IMR-90 (cell line): Measurements from ENCODE around the gene AJAP1. TPM values are rescaled to one million over a fixed set of nuclear protein-coding genes. Genes with fewer than 3 reads are reported as not detected.

Experiments used
- ATAC-seq: fragments of 200-7000 bp; cut with Tn5 transposase; 2 replicates; pipeline ENCODE4 v1.9.1; 2020; ENCODE audit warnings: low read depth, mild to moderate bottlenecking, moderate library complexity
- BruUV-seq: library from RNA; stranded (reverse); fragments of 400-500 nt; replicated peaks from 2 replicates; lab custom pipeline; 2021; lab: Mats Ljungman, UMichigan
- CTCF ChIA-PET: fragments of 300-600 bp; formaldehyde crosslinking; extraction: SDS; loops from one replicate; lab custom pipeline; 2021; ENCODE audit warnings: antibody characterized with exemption; lab: Yijun Ruan, JAX
- POLR2A ChIA-PET: fragments of 300-600 bp; sonication (Branson Sonifier 250); formaldehyde crosslinking; loops from one replicate; lab custom pipeline; 2022; ENCODE audit warnings: antibody characterized with exemption; ENCODE audit not compliant: unreplicated experiment; lab: Charles Lee
- DNase-seq: peaks from one replicate; pipeline ENCODE4 v3.0.0; 2013
- H2AFZ ChIP-seq: replicated peaks from 2 replicates; pipeline ENCODE3; 2013; ENCODE audit warnings: low read length, mild to moderate bottlenecking; ENCODE audit not compliant: poor library complexity
- H2AK5ac ChIP-seq: 2 replicates; pipeline ENCODE4 v1.6.1; 2013; ENCODE audit warnings: low read depth, low read length, inconsistent platforms
- H2AK9ac ChIP-seq: replicated peaks from 2 replicates; pipeline ENCODE3; 2013; ENCODE audit warnings: mild to moderate bottlenecking, low read depth, low read length, moderate library complexity; ENCODE audit not compliant: poor library complexity
- H2BK120ac ChIP-seq: 2 replicates; pipeline ENCODE4 v1.6.1; 2013; ENCODE audit warnings: low read depth, low read length, inconsistent platforms
- H2BK15ac ChIP-seq: 3 replicates; pipeline ENCODE4 v1.6.1; 2013; ENCODE audit warnings: low read depth, low read length, inconsistent platforms
- H2BK20ac ChIP-seq: 2 replicates; pipeline ENCODE4 v1.6.1; 2013; ENCODE audit warnings: low read depth, mild to moderate bottlenecking, inconsistent platforms, low read length, moderate library complexity
- H2BK5ac ChIP-seq: 2 replicates; pipeline ENCODE4 v1.6.1; 2013; ENCODE audit warnings: mild to moderate bottlenecking, low read depth, low read length, inconsistent platforms; ENCODE audit not compliant: poor library complexity, severe bottlenecking
- H3K14ac ChIP-seq: replicated peaks from 2 replicates; pipeline ENCODE4 v1.6.1; 2013; ENCODE audit warnings: low read depth, low read length, inconsistent platforms
- H3K18ac ChIP-seq: 2 replicates; pipeline ENCODE4 v1.6.1; 2013; ENCODE audit warnings: low read depth, low read length, control low read depth
- H3K23ac ChIP-seq: 2 replicates; pipeline ENCODE4 v1.6.1; 2013; ENCODE audit warnings: low read depth, low read length, inconsistent platforms
- H3K27ac ChIP-seq: 2 replicates; pipeline ENCODE4 v1.5.1; 2013; ENCODE audit warnings: mild to moderate bottlenecking, control low read depth, low read length; ENCODE audit not compliant: insufficient read depth
- H3K27me3 ChIP-seq: 2 replicates; pipeline ENCODE4 v1.6.1; 2013; ENCODE audit warnings: low read length; ENCODE audit not compliant: control insufficient read depth, insufficient read depth
- H3K36me3 ChIP-seq: 2 replicates; pipeline ENCODE4 v1.6.1; 2013; ENCODE audit warnings: low read length, mixed read lengths; ENCODE audit not compliant: control insufficient read depth, insufficient read depth
- H3K4ac ChIP-seq: 2 replicates; pipeline ENCODE4 v1.6.1; 2013; ENCODE audit warnings: low read depth, low read length, inconsistent platforms
- H3K4me1 ChIP-seq: 2 replicates; pipeline ENCODE4 v1.6.1; 2013; ENCODE audit warnings: low read length, mixed read lengths; ENCODE audit not compliant: control insufficient read depth, insufficient read depth
- H3K4me2 ChIP-seq: 2 replicates; pipeline ENCODE4 v1.6.1; 2013; ENCODE audit warnings: low read depth, mild to moderate bottlenecking, control low read depth, low read length, moderate library complexity
- H3K4me3 ChIP-seq: 2 replicates; pipeline ENCODE4 v1.5.1; 2013; ENCODE audit warnings: low read depth, mild to moderate bottlenecking, control low read depth, low read length, moderate library complexity; ENCODE audit not compliant: insufficient read depth
- H3K56ac ChIP-seq: 2 replicates; pipeline ENCODE4 v1.6.1; 2013; ENCODE audit warnings: low read length, inconsistent platforms; ENCODE audit not compliant: insufficient read depth; ENCODE audit errors: extremely low read depth
- H3K79me1 ChIP-seq, 2 experiments: 2 replicates each; pipeline ENCODE4 v1.6.1; 2013; ENCODE audit warnings: low read length in 2 of 2, inconsistent platforms in 1 of 2, low read depth in 1 of 2
- H3K9ac ChIP-seq: 2 replicates; pipeline ENCODE4 v1.6.1; 2013; ENCODE audit warnings: low read depth, low read length, control low read depth
- H3K9me1 ChIP-seq: 2 replicates; pipeline ENCODE4 v1.6.1; 2013; ENCODE audit warnings: low read length, inconsistent platforms; ENCODE audit not compliant: insufficient read depth
- H3K9me3 ChIP-seq: 2 replicates; pipeline ENCODE4 v1.6.1; 2013; ENCODE audit warnings: low read length; ENCODE audit not compliant: control insufficient read depth, insufficient read depth
- H4K20me1 ChIP-seq: 2 replicates; pipeline ENCODE4 v1.6.1; 2013; ENCODE audit warnings: low read length, inconsistent platforms; ENCODE audit not compliant: insufficient read depth
- H4K5ac ChIP-seq: 2 replicates; pipeline ENCODE4 v1.6.1; 2013; ENCODE audit warnings: mild to moderate bottlenecking, low read depth, low read length, control low read depth
- H4K8ac ChIP-seq, 2 experiments: 2 replicates each; pipeline ENCODE4 v1.6.1; 2013; ENCODE audit warnings: low read depth in 2 of 2, low read length in 2 of 2, control low read depth in 1 of 2, inconsistent platforms in 1 of 2
- H4K91ac ChIP-seq: 2 replicates; pipeline ENCODE4 v1.6.1; 2013; ENCODE audit warnings: low read depth, low read length, inconsistent platforms; ENCODE audit not compliant: insufficient read depth
- BHLHE40 ChIP-seq: fragments of 150-350 bp; IDR thresholded peaks from 2 replicates; pipeline ENCODE4 v1.6.1; 2016; ENCODE audit warnings: mild to moderate bottlenecking, low read depth, low read length
- CEBPB ChIP-seq: IDR thresholded peaks from 2 replicates; pipeline ENCODE4 v1.6.1; 2012; ENCODE audit warnings: low read depth, low read length, improper control_type of control experiment
- CHD1 ChIP-seq: IDR thresholded peaks from 2 replicates; pipeline ENCODE4 v1.6.1; 2012; ENCODE audit warnings: low read depth, low read length, improper control_type of control experiment
- MAFK ChIP-seq: IDR thresholded peaks from 2 replicates; pipeline ENCODE4 v1.6.1; 2012; ENCODE audit warnings: low read depth, low read length, improper control_type of control experiment
- MXI1 ChIP-seq: IDR thresholded peaks from 2 replicates; pipeline ENCODE4 v1.6.1; 2012; ENCODE audit warnings: low read depth, mild to moderate bottlenecking, low read length, moderate library complexity, borderline replicate concordance
- NFE2L2 ChIP-seq: fragments of 150-350 bp; IDR thresholded peaks from 2 replicates; pipeline ENCODE4 v1.6.1; 2016; ENCODE audit warnings: low read depth, mild to moderate bottlenecking, low read length
- POLR2A ChIP-seq: IDR thresholded peaks from 2 replicates; pipeline ENCODE4 v1.6.1; 2012; ENCODE audit warnings: mild to moderate bottlenecking, low read depth, low read length
- RAD21 ChIP-seq: IDR thresholded peaks from 2 replicates; pipeline ENCODE4 v1.6.1; 2012; ENCODE audit warnings: low read length, improper control_type of control experiment
- RCOR1 ChIP-seq: IDR thresholded peaks from 2 replicates; pipeline ENCODE4 v1.6.1; 2012; ENCODE audit warnings: mild to moderate bottlenecking, low read length, improper control_type of control experiment; ENCODE audit not compliant: insufficient replicate concordance
- RFX5 ChIP-seq: IDR thresholded peaks from 2 replicates; pipeline ENCODE4 v1.8.0; 2012; ENCODE audit warnings: low read depth, mild to moderate bottlenecking, low read length, moderate library complexity
- SMC3 ChIP-seq: fragments of 150-350 bp; IDR thresholded peaks from 2 replicates; pipeline ENCODE4 v1.6.1; 2016; ENCODE audit warnings: low read depth, mild to moderate bottlenecking, antibody characterized with exemption, low read length, moderate library complexity
- WGBS, 2 experiments: methylation state at CpG; one replicate each; pipeline versions ENCODE4 v1.1.5 to v1.1.7; 2013; ENCODE audit warnings: missing lambda C conversion rate in 2 of 2; ENCODE audit not compliant: insufficient read length in 1 of 2; ENCODE audit errors: extremely low coverage in 2 of 2; 5-methylcytosine and 5-hydroxymethylcytosine counted together
- dilution Hi-C: fragments of 300-500 bp; cut with HindIII; formaldehyde crosslinking; loops from one replicate; pipeline ENCODE4 v1.14.3; 2018; ENCODE audit warnings: low sequenced_read_pairs; ENCODE audit not compliant: unreplicated experiment
- in situ Hi-C: fragments of 300-500 bp; cut with MboI; formaldehyde crosslinking; loops from 3 replicates; pipeline ENCODE4 v1.14.3; 2019; ENCODE audit warnings: low sequenced_read_pairs, inconsistent platforms, mixed read lengths
- intact Hi-C: fragments of 100-400 bp; cut with micrococcal nuclease; formaldehyde crosslinking; loops from 2 replicates; pipeline ENCODE4 v1.10.0; 2022
- polyA plus RNA-seq, 3 experiments: library from polyadenylated mRNA; depleted of rRNA; stranded (reverse); fragments of >200 nt; gene quantifications; 2 replicates each; pipeline ENCODE4 v1.2.3, GENCODE V29; 2012; ENCODE audit warnings: low replicate concordance in 1 of 3
- total RNA-seq: library from RNA; depleted of rRNA; stranded (reverse); fragments of >200 nt; gene quantifications from 2 replicates; pipeline ENCODE4 v1.2.3, GENCODE V29; 2012
- TF ChIP-seq, protein P1 (sequence below): conservative IDR thresholded peaks from 2 replicates; pipeline ENCODE4 v1.5.1; 2012; ENCODE audit warnings: mild to moderate bottlenecking, low read depth, low read length, improper control_type of control experiment
- TF ChIP-seq, protein P2 (sequence below): fragments of 150-350 bp; IDR thresholded peaks from 2 replicates; pipeline ENCODE4 v1.6.1; 2016; ENCODE audit warnings: low read depth, mild to moderate bottlenecking, low read length, moderate library complexity, borderline replicate concordance
- TF ChIP-seq, protein P3 (sequence below): fragments of 150-350 bp; IDR thresholded peaks from 2 replicates; pipeline ENCODE4 v1.6.1; 2017; ENCODE audit warnings: mild to moderate bottlenecking, antibody characterized with exemption, low read length, low read depth

Gene AJAP1
- total and polyA plus RNA-seq, 2 of the 4 experiments (the other 2 are of a cell fraction): under 0.01 to 0.02 TPM

DNA sequence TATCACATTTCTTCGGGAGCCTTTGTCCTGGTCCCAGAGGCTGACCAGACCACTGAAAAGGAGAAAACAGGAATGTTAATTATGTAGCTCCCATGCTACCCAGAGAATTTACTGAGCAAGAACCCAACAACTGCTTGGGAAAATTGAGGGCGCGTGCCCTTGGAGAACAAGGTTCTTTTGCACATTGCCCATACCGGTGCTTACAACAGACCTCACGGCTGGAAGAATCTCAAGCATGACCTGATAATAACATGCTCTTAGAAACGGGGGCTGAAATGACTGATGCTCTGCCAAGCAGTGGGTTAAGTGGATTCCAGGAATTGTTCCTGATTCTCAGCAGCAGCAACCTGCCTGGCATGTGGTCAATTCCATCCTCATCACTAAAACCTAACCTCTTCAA is 49.3 kb upstream of the AJAP1 start:
- no peaks in the 10 kb centered on the region for H3K79me1 ChIP-seq
- H3K56ac ChIP-seq: no peak overlapping the region
- H2AK9ac ChIP-seq: no peak overlapping the region
- BruUV-seq: no TSS peak
- no peak overlapping the region for H3K23ac ChIP-seq
- H3K4ac ChIP-seq: no peak overlapping the region
- H4K91ac ChIP-seq: no peak overlapping the region
- H3K9ac ChIP-seq: no peak overlapping the region
- no peak overlapping the region for H2BK120ac ChIP-seq
- H4K5ac ChIP-seq: no peak overlapping the region
- H3K27ac ChIP-seq: no peak overlapping the region
- in situ Hi-C loops (no loop called here), dilution Hi-C loops (no loop called here), intact Hi-C loops (no loop called here)
- no peak overlapping the region for H3K4me2 ChIP-seq
- H3K9me3 ChIP-seq: peaks cover 47% of the 10 kb centered on the region
- H3K36me3 ChIP-seq: no peaks in the 10 kb centered on the region
- no peak overlapping the region for H2BK20ac ChIP-seq
- H2BK15ac ChIP-seq: no peak overlapping the region
- no peaks in the 10 kb centered on the region for H4K20me1 ChIP-seq
- H3K14ac ChIP-seq: no peak overlapping the region
- H3K4me3 ChIP-seq: no peak overlapping the region
- H3K18ac ChIP-seq: no peak overlapping the region
- no peaks in the 10 kb centered on the region for H3K9me1 ChIP-seq
- H2AK5ac ChIP-seq: no peak overlapping the region
- DNase-seq (no peak), ATAC-seq (no peak)
- TF ChIP-seq RCOR1 (no peak), RFX5 (no peak), MAFK (no peak), CHD1 (no peak), CEBPB (no peak), MXI1 (no peak), BHLHE40 (no peak), SMC3 (no peak), POLR2A (no peak), RAD21 (no peak), NFE2L2 (no peak)
- TF ChIP-seq, protein P1, sequence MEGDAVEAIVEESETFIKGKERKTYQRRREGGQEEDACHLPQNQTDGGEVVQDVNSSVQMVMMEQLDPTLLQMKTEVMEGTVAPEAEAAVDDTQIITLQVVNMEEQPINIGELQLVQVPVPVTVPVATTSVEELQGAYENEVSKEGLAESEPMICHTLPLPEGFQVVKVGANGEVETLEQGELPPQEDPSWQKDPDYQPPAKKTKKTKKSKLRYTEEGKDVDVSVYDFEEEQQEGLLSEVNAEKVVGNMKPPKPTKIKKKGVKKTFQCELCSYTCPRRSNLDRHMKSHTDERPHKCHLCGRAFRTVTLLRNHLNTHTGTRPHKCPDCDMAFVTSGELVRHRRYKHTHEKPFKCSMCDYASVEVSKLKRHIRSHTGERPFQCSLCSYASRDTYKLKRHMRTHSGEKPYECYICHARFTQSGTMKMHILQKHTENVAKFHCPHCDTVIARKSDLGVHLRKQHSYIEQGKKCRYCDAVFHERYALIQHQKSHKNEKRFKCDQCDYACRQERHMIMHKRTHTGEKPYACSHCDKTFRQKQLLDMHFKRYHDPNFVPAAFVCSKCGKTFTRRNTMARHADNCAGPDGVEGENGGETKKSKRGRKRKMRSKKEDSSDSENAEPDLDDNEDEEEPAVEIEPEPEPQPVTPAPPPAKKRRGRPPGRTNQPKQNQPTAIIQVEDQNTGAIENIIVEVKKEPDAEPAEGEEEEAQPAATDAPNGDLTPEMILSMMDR: no peak
- TF ChIP-seq, protein P2, sequence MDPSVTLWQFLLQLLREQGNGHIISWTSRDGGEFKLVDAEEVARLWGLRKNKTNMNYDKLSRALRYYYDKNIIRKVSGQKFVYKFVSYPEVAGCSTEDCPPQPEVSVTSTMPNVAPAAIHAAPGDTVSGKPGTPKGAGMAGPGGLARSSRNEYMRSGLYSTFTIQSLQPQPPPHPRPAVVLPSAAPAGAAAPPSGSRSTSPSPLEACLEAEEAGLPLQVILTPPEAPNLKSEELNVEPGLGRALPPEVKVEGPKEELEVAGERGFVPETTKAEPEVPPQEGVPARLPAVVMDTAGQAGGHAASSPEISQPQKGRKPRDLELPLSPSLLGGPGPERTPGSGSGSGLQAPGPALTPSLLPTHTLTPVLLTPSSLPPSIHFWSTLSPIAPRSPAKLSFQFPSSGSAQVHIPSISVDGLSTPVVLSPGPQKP: no peak
- TF ChIP-seq, protein P3, sequence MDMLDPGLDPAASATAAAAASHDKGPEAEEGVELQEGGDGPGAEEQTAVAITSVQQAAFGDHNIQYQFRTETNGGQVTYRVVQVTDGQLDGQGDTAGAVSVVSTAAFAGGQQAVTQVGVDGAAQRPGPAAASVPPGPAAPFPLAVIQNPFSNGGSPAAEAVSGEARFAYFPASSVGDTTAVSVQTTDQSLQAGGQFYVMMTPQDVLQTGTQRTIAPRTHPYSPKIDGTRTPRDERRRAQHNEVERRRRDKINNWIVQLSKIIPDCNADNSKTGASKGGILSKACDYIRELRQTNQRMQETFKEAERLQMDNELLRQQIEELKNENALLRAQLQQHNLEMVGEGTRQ: no peak
- no peak overlapping the region for H2AFZ ChIP-seq
- no peaks in the 10 kb centered on the region for H3K27me3 ChIP-seq
- ChIA-PET POLR2A (no interaction called here), CTCF (no interaction called here)
- no peak overlapping the region for H4K8ac ChIP-seq
- WGBS, 2 experiments: 29% methylated on average over 1 of the region's 6 CpGs; no CpG with 5 or more reads in 1 of the 2 experiments
- H2BK5ac ChIP-seq: no peak overlapping the region
- H3K4me1 ChIP-seq: no peaks in the 10 kb centered on the region
